GM23248 (cell line): ENCODE data around the gene PFKFB2. TPM values are rescaled to one million over a fixed set of nuclear protein-coding genes. Genes with fewer than 3 reads are reported as not detected.

Experiments used
- DNase-seq: peaks from one replicate; pipeline ENCODE4 v3.0.0-alpha.2; 2015
- H2AFZ ChIP-seq: fragments of 200-600 bp; sonication (generic); 2 replicates; pipeline ENCODE4 v1.6.1; 2016; ENCODE audit warnings: antibody characterized with exemption
- H3F3A ChIP-seq: fragments of 200-600 bp; sonication (generic); 2 replicates; pipeline ENCODE4 v1.6.1; 2016; ENCODE audit warnings: mild to moderate bottlenecking, antibody characterized with exemption, mixed run types; ENCODE audit not compliant: insufficient read depth
- H3K27ac ChIP-seq: fragments of 200-600 bp; sonication (generic); 2 replicates; pipeline ENCODE4 v1.5.1; 2016; ENCODE audit warnings: mild to moderate bottlenecking
- H3K27me3 ChIP-seq: fragments of 200-600 bp; sonication (generic); replicated peaks from 2 replicates; pipeline ENCODE4 v1.6.1; 2016; ENCODE audit warnings: mild to moderate bottlenecking; ENCODE audit not compliant: insufficient read depth
- H3K36me3 ChIP-seq: fragments of 200-600 bp; sonication (generic); 2 replicates; pipeline ENCODE4 v1.6.1; 2016; ENCODE audit warnings: low read depth, mild to moderate bottlenecking
- H3K4me1 ChIP-seq: fragments of 200-600 bp; sonication (generic); 2 replicates; pipeline ENCODE4 v1.6.1; 2016; ENCODE audit warnings: mild to moderate bottlenecking; ENCODE audit not compliant: insufficient read depth
- H3K4me2 ChIP-seq: fragments of 200-600 bp; sonication (generic); one replicate; pipeline ENCODE4 v1.6.1; 2016; ENCODE audit warnings: mild to moderate bottlenecking; ENCODE audit not compliant: unreplicated experiment
- H3K4me3 ChIP-seq: fragments of 200-600 bp; sonication (generic); 2 replicates; pipeline ENCODE4 v1.5.1; 2016; ENCODE audit warnings: mild to moderate bottlenecking
- H3K79me2 ChIP-seq: fragments of 200-600 bp; sonication (generic); 2 replicates; pipeline ENCODE4 v1.6.1; 2016; ENCODE audit warnings: mild to moderate bottlenecking; ENCODE audit not compliant: insufficient read depth
- H3K9ac ChIP-seq: fragments of 200-600 bp; sonication (generic); 2 replicates; pipeline ENCODE4 v1.6.1; 2016; ENCODE audit warnings: mild to moderate bottlenecking
- H3K9me2 ChIP-seq: fragments of 200-600 bp; sonication (generic); 2 replicates; pipeline ENCODE4 v1.6.1; 2016; ENCODE audit warnings: mixed run types, mild to moderate bottlenecking, moderate library complexity; ENCODE audit not compliant: insufficient read depth
- H3K9me3 ChIP-seq: fragments of 200-600 bp; sonication (generic); one replicate; pipeline ENCODE4 v1.6.1; 2017; ENCODE audit warnings: low read depth
- H4K20me1 ChIP-seq: fragments of 200-600 bp; sonication (generic); 2 replicates; pipeline ENCODE4 v1.6.0; 2016; ENCODE audit not compliant: insufficient read depth
- EZH2 ChIP-seq: fragments of 200-600 bp; sonication (generic); IDR thresholded peaks from 2 replicates; pipeline ENCODE4 v1.6.1; 2018; ENCODE audit warnings: antibody characterized with exemption, mild to moderate bottlenecking; ENCODE audit not compliant: insufficient read depth, poor library complexity, severe bottlenecking
- EZH2phosphoT487 ChIP-seq: fragments of 200-600 bp; sonication (generic); IDR thresholded peaks from 2 replicates; pipeline ENCODE4 v1.6.1; 2018; ENCODE audit warnings: antibody characterized with exemption, moderate library complexity, mild to moderate bottlenecking, low read depth; ENCODE audit not compliant: insufficient read depth
- WGBS, 2 experiments: methylation state at CpG; one replicate each; pipeline ENCODE4 v1.1.6; 2015 to 2017; ENCODE audit warnings: low lambda C conversion rate in 2 of 2, low coverage in 1 of 2; ENCODE audit errors: missing lambda C conversion rate in 2 of 2; 5-methylcytosine and 5-hydroxymethylcytosine counted together
- in situ Hi-C: fragments of 300-500 bp; cut with MboI; formaldehyde crosslinking; loops from 2 replicates; pipeline ENCODE4 v1.15.0; 2020
- polyA plus RNA-seq: library from polyadenylated mRNA; unstranded; fragments of >200 nt; fragmentation: Nextera tagmentation; extraction: Ambion mirVana; gene quantifications from 2 replicates; pipeline ENCODE4 v1.2.1, GENCODE V29; 2016
- total RNA-seq: library from RNA; depleted of rRNA; stranded (reverse); fragments of >200 nt; shearing (Covaris generic); gene quantifications from 2 replicates; pipeline ENCODE4 v1.2.3, GENCODE V29; 2014

Gene PFKFB2
- total and polyA plus RNA-seq, 2 experiments from 2014 or later: 1.6 to 4.2 TPM

GRCh38 chr1:207007352-207008033, 45.6 kb upstream of the PFKFB2 start:
- H3K9ac ChIP-seq: peak overlapping the region; percentile 52
- no peaks in the 10 kb centered on the region for H3K36me3 ChIP-seq
- no peaks in the 10 kb centered on the region for H3K9me2 ChIP-seq
- 9 to 15% methylated on average over 5 of the region's 5 CpGs for WGBS, 2 experiments
- in situ Hi-C loops: no loop called here
- peaks cover 22% of the 10 kb centered on the region for H3K4me1 ChIP-seq
- peak overlapping the region; percentile 78 for H3K27ac ChIP-seq
- H3K79me2 ChIP-seq: no peaks in the 10 kb centered on the region
- H3K27me3 ChIP-seq: no peaks in the 10 kb centered on the region
- H3K9me3 ChIP-seq: no peaks in the 10 kb centered on the region
- peaks cover 16% of the 10 kb centered on the region for H3F3A ChIP-seq
- peak overlapping the region; percentile 70 for H3K4me2 ChIP-seq
- TF ChIP-seq EZH2: no peak
- no peak for TF ChIP-seq EZH2phosphoT487
- peak overlapping the region; percentile 77 for H2AFZ ChIP-seq
- peak overlapping the region; percentile 45 for H3K4me3 ChIP-seq
- no peaks in the 10 kb centered on the region for H4K20me1 ChIP-seq
- DNase-seq: peak; percentile 94

GRCh38 chr1:207009182-207009850, 43.8 kb upstream of the PFKFB2 start:
- in situ Hi-C loops: no loop called here
- Histone ChIP-seq H3K4me3 (no peak overlapping the region), H3K27me3 (no peaks in the 10 kb centered on the region), H3K9me2 (no peaks in the 10 kb centered on the region), H3K9ac (no peak overlapping the region), H3K4me1 (peaks cover 22% of the 10 kb centered on the region), H3K4me2 (no peak overlapping the region), H2AFZ (no peak overlapping the region), H3K79me2 (no peaks in the 10 kb centered on the region), H4K20me1 (no peaks in the 10 kb centered on the region), H3F3A (peaks cover 16% of the 10 kb centered on the region), H3K27ac (no peak overlapping the region), H3K36me3 (no peaks in the 10 kb centered on the region), H3K9me3 (no peaks in the 10 kb centered on the region)
- TF ChIP-seq EZH2phosphoT487 (no peak), EZH2 (no peak)
- DNase-seq: no peak
- 92% methylated on average over 10 of the region's 10 CpGs for WGBS, 2 experiments

GRCh38 chr1:207009945-207010344, 43.1 kb upstream of the PFKFB2 start:
- no peaks in the 10 kb centered on the region for H3K9me2 ChIP-seq
- H3K36me3 ChIP-seq: no peaks in the 10 kb centered on the region
- TF ChIP-seq EZH2phosphoT487: no peak
- H3K9me3 ChIP-seq: no peaks in the 10 kb centered on the region
- H3F3A ChIP-seq: peaks cover 16% of the 10 kb centered on the region
- H3K9ac ChIP-seq: no peak overlapping the region
- no peaks in the 10 kb centered on the region for H3K27me3 ChIP-seq
- in situ Hi-C loops: no loop called here
- no peak for DNase-seq
- no peak overlapping the region; the same call in 1 of the 2 replicates for H2AFZ ChIP-seq
- WGBS, 2 experiments: 88 to 89% methylated on average over 7 of the region's 7 CpGs
- no peaks in the 10 kb centered on the region for H3K79me2 ChIP-seq
- no peak overlapping the region for H3K4me2 ChIP-seq
- H3K4me1 ChIP-seq: peaks cover 18% of the 10 kb centered on the region
- no peak overlapping the region for H3K27ac ChIP-seq
- H3K4me3 ChIP-seq: no peak overlapping the region
- no peaks in the 10 kb centered on the region for H4K20me1 ChIP-seq

- Histone ChIP-seq H3K4me3 (no peak overlapping the region), H3K9ac (no peak overlapping the region), H3K4me2 (no peak overlapping the region), H3K9me2 (no peaks in the 10 kb centered on the region), H3K79me2 (no peaks in the 10 kb centered on the region), H2AFZ (no peak overlapping the region), H3K27ac (no peak overlapping the region), H3K4me1 (peaks cover 20% of the 10 kb centered on the region), H3K36me3 (no peaks in the 10 kb centered on the region), H3K9me3 (no peaks in the 10 kb centered on the region), H3F3A (peaks cover 16% of the 10 kb centered on the region), H3K27me3 (no peaks in the 10 kb centered on the region), H4K20me1 (no peaks in the 10 kb centered on the region)
- WGBS, 2 experiments: 96 to 97% methylated on average over 2 of the region's 2 CpGs
- in situ Hi-C loops: no loop called here
- no peak for DNase-seq
- TF ChIP-seq EZH2phosphoT487 (no peak), EZH2 (no peak)
Observed at GRCh38 chr1:207010726-207011125, 42.3 kb upstream of the PFKFB2 start.
